ENCODE results near the gene RUVBL1.

DNA sequence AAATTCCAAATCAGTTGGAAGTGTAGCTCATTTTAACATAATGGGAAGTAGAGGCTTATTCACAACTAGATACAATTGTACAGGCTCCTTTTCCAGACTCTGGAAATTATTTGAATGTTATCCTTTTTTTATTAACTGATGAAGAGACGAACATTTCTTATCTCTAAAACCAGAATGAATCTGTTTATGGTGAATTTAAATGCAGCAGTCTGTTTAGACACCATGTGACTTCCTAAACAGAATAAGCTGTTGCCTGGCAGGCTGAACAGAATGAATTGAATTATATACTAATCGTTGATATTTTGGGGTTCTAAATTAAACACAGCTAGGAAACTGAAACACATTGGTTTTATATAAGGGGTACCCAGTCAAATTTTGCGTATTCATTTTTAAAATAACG lies 67.4 kb downstream of the RUVBL1 start:
- TF ChIP-seq, protein P1, sequence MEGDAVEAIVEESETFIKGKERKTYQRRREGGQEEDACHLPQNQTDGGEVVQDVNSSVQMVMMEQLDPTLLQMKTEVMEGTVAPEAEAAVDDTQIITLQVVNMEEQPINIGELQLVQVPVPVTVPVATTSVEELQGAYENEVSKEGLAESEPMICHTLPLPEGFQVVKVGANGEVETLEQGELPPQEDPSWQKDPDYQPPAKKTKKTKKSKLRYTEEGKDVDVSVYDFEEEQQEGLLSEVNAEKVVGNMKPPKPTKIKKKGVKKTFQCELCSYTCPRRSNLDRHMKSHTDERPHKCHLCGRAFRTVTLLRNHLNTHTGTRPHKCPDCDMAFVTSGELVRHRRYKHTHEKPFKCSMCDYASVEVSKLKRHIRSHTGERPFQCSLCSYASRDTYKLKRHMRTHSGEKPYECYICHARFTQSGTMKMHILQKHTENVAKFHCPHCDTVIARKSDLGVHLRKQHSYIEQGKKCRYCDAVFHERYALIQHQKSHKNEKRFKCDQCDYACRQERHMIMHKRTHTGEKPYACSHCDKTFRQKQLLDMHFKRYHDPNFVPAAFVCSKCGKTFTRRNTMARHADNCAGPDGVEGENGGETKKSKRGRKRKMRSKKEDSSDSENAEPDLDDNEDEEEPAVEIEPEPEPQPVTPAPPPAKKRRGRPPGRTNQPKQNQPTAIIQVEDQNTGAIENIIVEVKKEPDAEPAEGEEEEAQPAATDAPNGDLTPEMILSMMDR (conservative IDR thresholded peaks at IDR 0.05) = no peak
- no peak for TF ChIP-seq EZH2 (IDR thresholded peaks at IDR 0.05; ENCODE audit: low read depth)
